HG03432 (cell line): ENCODE measurements around the gene TH.
A peak's percentile ranks its signal among the peaks of the same experiment; 100 is the strongest.

Experiments
- ATAC-seq: cut with Tn5 transposase; IDR thresholded peaks from one replicate; pipeline ENCODE4 v1.9.1; 2021; ENCODE audit warnings: mild to moderate bottlenecking, moderate library complexity; ENCODE audit not compliant: unreplicated experiment

Gene TH

DNA sequence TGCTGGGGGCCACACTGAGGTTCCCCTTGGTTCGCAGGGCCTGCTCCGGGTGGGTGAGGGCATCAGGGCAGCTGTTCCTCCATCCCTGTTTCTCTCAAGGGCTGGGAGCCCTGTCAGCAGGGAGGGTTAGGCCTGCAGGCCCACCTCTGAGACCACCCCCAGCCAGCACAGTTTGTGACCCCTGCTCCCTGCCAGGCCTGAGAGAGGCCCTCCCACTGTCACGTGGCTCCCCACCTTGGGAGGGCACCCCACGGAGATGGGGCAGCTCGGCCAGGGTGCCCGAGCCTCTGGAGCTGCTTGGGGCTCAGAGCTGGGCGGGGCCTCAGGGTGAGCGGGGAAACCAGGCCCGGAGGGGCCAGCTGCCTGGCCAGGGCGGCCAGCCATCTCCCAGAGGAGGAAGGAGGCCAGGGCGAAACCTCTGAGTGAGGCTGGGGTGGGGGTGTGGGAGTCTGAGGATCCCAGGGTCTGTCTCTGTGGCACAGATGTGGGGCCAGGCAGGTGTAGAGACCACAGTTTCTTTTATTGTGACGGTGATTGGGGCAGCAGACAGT lies 8.1 kb downstream of the TH start:
- ATAC-seq, result no peak

DNA sequence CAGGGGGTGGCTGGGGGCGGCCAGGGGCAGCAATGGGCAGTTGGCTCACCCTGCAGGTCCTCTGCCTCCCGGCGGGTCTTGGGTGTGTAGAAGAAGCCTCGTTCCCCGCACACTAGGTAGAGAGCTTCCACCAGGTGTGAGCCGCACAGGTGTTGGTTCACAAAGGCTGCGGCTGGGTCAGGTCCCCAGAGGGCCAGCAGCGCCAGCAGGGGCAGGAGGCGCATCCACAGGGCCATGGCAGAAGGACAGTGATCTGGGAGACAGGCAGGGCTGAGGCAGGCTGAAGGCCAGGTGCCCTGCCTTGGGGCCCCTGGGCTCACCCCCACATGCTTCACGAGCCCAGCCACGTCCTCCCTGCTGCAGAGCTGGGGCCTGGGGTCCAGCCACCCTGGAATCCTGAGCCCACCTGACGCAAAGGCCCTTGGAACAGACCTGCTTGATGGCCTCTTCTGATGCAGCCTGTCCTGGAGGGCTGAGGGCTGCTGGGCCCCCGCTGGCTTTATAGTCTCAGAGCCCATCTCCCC lies 10.8 kb downstream of the TH start, which contains the start of gene INS:
INS (minus strand) TSS at position 474 of the 524 bp plus-strand sequence; CDS start at position 236, 238 bp downstream.
- no peak for ATAC-seq

DNA sequence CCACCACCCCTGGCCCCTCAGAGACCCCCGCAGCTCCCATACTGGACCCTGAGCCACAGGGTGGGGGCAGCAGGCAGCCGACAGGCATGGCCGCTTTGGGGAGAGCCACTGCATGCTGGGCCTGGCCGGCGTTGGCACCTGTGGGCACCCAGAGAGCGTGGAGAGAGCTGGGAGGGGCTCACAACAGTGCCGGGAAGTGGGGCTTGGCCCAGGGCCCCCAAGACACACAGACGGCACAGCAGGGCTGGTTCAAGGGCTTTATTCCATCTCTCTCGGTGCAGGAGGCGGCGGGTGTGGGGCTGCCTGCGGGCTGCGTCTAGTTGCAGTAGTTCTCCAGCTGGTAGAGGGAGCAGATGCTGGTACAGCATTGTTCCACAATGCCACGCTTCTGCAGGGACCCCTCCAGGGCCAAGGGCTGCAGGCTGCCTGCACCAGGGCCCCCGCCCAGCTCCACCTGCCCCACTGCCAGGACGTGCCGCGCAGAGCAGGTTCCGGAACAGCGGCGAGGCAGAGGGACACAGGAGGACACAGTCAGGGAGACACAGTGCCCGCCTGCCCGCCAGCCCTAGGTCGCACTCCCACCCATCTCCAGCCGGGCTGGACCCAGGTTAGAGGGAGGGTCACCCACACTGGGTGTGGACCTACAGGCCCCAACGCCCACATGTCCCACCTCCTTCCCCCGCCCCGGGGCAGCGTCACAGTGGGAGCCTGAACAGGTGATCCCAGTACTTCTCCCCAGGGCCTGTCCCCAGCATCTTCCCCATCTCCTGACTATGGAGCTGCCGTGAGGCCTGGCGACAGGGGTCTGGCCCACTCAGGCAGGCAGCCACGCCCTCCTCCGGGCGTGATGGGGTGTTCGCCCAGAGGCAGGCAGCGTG lies 11.8 kb downstream of the TH start:
- no peak for ATAC-seq

DNA sequence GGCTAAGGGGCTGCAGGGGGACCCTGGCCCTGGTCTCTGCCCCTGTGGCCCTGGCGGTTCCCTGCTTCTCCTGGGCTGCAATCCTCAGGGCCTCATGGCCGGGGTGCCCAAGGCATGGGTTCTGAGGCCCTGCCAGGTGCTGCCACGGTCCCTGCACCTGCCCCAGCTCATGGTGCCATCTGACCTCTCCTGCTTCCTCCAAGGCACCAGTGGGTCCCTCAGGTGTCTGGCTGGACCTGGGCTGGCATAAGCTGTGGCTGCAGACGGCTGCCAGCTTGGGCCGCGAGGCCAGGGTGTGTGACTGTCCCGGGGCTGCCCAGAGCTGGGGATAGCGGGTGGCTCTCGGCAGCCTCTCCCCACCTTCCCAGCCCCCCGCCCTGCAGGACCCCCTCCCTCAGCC lies 12.6 kb downstream of the TH start:
- no peak for ATAC-seq

DNA sequence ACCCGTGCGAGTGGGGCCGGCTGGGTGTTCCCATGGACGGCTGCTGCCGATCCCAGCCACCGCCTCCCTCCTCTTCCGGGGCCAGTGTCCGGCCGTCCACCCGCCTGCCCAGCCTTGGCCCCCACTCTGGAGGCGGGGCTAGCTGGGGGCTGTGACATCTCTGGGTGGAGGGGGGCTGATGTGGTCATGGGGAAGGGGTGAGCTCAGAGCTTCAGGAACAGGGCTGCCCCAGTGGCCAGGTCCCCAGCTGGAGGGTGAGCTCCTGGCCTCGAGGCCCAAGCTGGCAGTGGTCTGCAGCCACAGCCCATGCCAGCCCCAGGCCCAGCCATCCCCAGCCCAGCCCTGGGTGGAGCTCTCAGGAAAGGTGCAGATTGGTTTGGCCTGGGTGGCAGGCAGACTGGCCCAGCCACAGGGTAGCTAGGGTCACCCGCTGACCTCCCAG lies 13.3 kb downstream of the TH start:
- no peak for ATAC-seq

DNA sequence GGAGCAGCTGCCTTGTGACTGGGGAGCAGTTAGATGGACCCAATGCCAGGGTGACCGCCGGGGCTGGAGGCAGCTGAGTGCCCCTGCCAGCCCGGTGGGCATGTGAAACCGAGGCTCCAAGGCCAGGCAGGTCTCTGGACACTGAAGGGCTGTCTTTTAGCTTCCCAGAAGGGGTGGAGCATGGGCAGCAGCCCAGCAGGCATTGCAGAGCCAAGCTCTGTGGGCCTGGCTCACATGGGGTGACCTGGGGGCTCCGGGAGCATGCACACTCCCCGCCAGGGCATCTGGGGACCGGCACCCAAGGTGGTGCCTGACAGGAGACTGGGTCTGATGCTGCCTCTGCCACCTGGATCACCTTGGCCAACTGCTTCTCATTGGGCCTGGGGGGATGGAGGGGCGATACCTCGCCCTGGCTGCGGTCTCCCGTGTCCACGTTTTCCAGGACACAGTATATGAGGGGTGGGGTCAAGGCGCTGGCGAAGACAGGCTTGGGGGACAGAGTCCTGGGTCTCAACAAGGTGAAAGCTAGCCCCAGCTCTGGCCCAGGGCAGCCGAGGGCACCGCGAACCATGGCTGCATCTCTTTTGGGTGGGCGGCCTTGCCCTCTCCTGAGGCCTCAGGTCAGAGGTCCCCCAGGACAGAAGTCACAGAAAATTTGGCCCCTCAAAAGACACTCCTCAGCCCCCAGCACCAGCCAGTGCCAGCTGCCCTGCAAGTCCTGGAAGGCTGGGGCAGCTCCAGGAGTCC lies 14.1 kb downstream of the TH start:
- no peak for ATAC-seq

DNA sequence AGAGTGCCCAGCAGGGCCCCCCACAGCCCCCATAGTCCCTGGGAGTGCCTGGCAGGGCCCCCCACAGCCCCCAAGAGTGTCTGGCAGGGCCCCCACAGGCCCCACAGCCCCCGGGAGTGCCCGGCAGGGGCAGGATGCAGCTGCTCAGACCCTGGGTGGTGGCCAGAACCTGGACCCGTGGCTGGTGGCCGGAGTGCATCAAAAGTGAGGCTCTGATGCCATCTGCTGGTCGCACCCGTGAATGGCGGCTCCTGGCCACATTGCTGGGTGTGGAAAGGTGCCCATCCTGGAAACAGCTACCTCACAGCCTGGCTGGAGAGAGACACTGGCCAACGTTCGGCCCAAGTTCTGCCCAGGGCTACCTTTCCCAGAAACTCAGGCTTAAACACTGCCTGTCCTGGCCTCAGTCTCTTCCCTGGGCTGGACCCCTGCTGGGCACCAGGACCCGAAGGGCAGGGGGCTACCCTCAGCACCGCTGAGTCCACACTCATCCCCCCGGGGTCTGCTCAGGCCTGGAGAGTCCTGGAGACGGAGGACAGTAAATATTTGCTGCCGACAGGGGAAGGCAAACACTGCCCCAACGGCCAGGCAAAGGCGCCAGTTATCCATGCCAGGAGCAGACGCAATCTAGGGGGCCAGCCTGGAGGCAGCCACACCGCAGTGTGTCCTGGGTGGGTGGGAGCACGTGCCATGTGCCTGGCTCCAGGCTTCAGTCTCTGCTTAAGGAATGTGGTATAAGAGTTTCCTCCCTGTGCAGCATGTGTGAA lies 15.0 kb downstream of the TH start:
- no peak for ATAC-seq

DNA sequence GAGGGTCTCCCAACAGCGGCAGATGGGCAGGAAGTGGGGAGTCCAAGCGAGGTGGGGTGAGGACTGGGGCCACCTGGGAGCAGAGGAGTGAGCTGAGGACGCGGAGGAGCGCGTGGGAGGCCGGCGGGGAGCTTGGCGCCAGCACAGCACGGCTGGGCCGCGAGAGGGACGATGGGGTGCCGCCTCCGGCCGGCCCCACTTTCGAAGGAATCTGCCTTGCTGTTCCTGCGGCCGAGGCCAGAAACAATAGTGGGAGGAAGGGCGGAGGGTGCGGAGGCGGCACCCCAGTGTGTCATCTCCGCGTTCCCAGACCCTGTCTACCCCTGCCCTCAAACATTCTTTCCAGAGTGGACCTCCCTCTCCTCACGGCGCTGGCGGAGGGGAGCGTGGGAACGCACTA lies 16.1 kb downstream of the TH start:
- no peak for ATAC-seq

DNA sequence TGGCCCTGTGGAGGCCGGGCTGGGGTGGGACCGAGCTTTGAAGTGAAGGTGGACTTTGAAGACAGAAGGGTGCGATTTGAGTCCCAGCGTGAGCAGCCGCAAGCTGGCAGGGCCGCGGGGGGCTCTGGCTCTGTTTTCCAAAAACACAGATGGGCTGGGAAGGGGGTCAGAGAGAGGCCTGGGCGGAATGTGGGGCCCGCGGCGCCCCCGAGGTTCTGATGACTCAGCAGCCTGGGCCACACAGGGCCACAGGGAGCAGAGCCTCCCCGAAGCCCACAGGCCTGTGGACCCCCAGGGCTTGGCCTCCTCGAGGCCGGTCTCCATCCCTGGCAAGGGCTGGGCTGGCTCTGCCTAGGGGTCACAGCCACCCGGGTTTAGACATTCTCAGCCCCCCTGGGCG lies 16.7 kb downstream of the TH start:
- no peak for ATAC-seq

DNA sequence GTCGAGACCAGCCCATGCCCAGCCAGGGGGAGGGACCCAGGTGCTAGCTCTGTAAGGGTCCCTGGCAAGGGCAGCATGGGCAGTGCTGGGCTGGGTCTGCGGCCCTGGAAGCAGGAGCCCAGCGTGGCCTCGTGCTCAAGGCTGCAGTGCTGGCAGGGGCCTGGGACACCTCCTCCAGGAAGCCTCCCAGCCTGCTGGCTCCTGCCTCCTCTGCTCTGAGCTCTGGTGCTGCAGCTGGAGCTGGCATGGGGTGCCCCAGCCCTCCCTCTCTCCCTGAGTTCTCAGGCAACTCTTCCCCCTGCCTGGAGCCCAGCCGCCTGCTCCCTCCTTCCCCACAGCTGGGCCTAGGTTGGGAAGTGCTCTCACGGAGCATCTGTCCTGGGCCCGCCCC lies 17.4 kb downstream of the TH start:
- no peak for ATAC-seq

DNA sequence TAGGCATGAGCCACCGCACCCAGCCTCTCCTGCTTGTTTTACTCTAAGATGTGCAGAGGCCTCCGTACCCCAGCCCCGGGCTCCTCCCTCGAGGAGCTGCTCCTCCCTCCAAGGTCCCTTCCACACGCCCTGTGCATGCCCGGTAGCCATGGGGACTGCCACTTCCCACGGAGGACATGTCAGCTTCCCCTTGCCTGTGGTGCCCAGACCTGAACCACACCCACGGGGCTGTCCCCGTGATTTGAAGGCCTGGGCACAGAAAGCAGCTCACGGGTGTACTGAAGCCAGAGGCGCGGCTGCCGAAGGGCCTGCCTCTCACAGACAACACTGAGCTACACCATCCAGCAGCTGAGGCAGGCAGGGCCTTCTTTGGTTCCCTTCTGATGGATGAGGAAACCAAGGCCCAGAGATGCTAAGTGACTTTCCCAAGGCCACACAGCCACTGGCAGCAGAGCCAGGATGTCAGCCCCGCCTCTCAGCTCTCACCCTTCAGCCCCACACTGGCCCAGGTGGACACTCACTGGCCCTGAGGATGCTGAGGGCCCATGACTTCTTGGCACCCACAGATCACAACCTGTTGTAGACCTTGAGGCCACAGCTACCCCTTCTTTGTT lies 17.9 kb downstream of the TH start:
- ATAC-seq, result no peak

DNA sequence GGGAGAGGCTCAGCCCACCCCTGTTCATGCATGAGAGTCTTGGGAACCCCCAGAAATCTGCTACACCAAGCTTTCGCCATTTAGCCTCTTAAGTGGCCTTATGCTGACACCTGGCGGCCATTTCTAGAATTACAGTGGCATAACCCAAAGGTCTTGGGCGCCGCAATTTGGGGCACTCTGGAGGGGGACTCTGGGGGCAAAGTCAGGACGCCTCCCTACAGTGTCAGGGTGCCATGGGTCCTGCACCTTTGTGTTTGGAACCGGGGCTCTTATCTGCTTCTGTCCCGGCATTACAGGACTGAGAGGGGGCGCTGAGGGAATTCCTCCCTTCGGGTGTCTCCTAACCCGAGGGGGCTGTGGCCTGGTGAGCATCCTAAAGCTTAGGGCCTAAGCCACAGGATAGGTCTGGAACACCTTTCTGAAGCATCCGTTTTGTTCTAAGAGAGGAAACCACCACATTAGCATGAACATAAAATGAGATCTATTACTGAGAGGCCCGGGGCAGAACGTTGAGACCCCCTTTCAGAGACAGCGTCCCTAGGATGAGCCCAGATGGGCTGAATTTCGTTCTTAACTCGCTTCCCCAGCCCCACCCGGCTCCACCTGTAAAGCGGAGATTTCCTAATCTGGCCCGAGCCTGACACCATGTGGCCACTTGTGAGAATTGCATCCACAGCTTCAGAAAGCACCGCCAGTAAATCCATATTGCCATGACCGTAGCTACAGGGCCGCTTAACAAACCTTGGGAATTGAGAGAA lies 19.9 kb downstream of the TH start:
- peak; percentile 49 for ATAC-seq

DNA sequence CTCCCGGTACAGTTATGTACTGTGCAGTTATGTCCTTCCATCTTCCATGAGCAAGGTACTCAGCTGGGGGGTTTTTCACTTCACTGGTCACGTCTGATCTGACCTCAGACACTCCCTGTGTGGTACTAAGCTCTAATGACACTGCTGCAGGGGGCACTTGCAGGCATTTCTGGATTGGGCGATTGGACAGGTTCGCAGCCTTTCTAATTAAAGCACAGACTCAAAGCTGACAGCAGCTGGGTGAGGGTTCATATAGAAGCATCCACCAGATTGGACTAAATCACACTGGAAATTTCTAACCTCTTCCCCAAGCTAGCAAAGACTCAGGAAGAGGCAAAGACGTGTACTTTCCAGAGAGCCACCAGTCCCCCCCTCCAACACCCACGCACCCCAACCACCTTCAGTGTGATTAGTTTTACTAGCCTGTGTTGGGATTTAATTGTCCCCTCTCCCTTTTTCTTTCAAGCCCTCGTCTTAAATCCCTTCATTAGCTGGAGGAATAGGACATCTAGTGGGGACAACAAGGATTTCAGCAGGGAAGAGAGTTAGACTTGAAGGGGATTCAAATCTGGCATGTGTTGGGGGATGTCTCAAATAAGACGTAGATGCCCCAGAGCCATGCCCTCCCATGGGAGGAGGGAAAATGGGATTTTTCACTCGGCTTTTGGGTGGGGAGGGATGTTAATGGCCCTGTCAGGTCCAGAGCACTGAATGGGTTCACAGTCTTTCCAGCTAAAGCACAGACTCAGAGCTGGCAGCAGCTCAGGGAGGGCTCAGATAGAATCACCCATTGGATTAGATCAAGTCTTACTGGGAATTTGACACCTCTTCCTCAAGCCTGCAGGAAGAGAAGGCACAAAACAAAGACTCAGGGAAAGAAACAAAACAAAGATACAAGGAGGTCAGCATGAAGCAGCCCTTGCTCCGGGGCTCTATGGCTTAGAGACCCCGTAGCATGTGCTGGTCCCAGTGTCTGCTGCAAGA lies 21.5 kb downstream of the TH start:
- ATAC-seq, result no peak

DNA sequence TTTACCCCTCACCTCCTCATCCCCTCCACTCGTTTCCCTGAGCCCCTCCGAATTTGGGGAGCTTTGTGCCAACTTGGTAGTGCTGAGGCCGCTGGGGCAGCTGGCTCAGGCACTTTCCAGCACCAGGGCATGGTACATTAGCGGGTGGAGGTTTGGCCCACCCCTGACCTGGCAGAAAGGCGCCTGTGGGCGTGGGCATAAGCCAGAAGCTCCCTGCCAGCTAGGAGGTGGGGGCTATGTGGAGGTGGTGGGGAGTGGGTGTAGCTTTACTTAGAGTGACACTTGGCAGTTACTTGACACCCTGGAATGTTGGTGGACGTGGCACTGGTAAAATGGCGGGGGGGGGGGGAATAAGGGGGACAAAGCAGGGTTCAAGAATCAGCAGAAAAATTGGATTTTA lies 22.2 kb downstream of the TH start:
- ATAC-seq, result no peak

DNA sequence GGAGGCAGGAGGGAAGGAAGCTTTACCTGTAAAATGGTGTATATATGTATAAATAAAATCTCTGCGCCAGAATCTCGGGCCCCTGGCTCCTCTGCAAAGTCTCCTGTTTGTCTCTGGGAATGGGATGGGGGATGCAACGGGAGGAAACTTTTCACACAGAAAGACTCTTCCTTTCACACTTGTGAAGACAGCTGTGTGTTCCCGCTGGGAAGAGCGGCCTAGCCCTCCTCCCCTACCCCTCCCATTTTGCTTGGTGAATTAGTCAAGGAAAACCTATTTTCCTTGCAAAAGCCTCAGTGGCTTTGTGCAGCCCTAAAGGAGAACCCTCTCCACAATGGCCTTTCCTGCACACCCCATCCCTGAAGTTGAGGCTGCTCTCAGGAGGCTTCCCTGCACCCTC lies 23.0 kb downstream of the TH start:
- no peak for ATAC-seq

DNA sequence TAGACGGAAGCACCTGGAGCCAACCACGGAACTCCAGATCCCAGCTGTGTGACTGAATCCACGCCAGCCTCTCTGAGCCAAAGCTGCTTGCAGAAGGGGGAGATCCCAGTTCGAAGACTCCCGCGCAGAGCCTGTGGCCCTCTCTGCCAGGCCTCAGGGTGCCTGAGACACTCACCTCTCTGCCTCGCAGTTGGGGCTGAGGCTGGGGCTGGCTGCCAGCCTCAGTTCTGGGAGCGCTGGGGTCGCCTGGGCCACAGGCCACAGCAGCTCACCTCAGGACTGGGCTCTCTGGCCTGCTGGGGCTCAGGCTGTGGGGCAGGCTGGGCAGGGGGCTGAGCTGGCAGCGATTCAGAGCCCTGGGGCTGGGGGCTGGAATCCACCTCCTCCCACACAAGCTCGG lies 24.2 kb downstream of the TH start:
- ATAC-seq, result no peak

DNA sequence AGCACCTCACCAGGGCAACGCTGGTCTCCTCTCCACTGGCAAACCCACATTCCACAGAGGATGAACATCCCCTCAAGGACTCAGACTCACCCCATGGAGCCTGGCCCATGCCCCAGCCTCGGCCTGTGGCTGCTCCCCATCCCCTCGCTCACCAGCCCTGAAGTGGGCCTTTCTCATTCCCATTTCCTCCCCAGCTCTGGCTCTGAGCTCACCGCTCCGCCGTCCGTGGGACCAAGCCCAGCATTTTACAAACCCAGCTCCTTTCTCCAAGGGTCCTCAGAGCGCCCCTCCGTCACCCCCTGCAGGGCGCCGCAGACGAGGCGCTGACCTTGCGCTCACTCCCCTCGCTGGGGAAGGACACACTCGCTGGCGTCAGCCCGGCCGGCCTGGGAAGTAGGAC lies 25.6 kb downstream of the TH start:
- no peak for ATAC-seq

DNA sequence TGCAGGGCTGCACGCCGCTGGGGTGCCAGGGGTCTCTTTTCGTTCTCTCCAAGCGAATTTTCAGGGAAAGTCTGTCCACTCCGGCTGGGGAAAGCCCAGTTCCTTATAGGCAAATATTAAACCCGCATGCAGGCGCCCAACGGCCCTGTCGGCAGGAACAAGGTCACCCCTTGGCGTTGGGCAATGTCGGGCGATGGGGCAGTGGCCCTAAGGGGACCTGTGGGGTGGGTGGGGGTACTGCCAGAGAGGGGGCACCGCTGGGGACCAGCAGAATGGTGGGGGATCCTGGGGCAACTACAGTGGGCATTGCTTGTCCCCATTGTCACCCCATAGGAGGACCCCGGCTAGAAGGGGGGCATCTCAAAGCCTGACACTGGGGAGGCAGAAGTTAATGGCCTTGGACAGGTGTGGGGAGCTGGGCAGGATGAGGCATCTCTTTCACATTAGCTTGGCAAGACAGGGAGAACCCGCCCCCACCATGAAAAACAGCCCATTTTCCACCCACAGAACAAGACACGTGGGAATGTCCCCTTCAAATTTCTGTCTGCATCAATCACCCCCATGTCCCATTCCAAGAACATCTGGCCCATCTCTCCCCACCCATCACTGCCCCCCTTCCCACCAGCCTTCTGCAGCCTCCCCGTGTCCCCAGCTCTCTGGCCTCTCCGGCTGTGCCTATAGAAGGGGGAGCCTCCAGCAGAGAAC lies 26.9 kb downstream of the TH start:
- no peak for ATAC-seq
